Measurements from ENCODE around the gene BAIAP3. TPM values are rescaled to one million over a fixed set of nuclear protein-coding genes. Genes with fewer than 3 reads are reported as not detected.

BAIAP3 gene
- total RNA-seq, 1 experiment from 2014 or later, result 4.5 TPM

DNA sequence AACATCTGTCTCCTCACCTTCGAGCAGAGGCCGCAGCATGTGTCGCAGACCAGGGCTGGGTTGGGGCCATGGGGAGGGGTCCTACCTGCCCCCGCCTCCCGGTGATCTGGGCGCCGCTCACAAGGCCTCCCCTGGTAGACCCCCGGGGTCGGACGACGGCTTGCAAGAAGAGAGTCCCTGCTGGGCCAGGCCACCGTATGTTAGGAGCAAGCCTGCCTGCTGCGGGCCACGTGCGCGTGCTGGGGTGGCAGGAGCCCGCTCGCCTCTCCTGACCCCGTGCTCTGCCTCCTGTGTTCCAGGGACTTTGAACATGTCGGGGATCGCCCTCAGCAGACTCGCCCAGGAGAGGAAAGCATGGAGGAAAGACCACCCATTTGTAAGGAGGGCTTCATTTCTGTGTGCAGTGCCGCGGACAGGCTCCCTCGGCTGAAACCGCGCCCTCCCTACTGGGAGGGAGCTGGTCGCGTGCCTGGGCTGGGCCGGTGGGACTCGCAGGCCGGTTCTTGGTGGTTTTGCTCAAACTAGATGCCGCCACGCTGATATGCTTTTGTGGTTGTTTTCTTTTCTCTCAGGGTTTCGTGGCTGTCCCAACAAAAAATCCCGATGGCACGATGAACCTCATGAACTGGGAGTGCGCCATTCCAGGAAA, 19.6 kb upstream of the BAIAP3 start:
- no peak for DNase-seq (ENCODE audit: low read depth)
- in situ Hi-C loops (cut with HindIII; ENCODE audit: low pct_unique_long_range_greater_than_20kb, low sequenced_read_pairs), result no loop called here

DNA sequence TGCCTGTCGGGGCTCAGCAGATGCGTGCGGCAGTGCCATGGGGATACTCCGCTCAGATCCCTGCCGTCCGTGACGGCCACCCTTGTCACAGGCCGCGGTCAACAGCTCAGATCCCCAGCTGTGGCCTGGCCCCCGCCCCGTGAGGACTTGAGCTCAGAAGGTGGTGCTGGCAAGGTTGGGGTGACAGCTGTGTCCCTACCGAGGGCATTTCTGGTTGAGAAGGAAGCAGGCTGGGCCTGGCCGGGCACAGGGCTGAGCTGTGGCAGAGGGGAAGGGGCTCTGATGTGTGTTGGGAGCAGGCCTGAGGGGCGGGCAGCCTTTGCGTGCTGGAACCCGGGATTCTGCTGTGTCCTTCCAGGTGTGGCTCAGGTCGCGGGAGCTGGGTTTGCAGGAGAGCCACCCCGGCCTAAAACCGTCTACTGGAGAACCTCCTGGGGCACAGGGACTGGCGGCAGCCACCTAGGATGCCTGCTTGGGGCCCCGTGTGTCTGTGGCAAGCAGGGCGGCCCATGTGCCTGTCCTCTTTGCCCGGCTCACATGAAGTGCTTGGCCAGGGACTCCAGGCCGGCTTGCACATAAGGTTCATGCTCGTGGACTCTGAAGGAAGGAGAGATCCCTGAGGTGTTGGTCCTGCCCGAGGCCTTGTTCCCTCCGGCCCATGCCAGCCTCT, 18.9 kb upstream of the BAIAP3 start:
- no peak for DNase-seq (ENCODE audit: low read depth)
- in situ Hi-C loops (cut with HindIII; ENCODE audit: low pct_unique_long_range_greater_than_20kb, low sequenced_read_pairs), result no loop called here

DNA sequence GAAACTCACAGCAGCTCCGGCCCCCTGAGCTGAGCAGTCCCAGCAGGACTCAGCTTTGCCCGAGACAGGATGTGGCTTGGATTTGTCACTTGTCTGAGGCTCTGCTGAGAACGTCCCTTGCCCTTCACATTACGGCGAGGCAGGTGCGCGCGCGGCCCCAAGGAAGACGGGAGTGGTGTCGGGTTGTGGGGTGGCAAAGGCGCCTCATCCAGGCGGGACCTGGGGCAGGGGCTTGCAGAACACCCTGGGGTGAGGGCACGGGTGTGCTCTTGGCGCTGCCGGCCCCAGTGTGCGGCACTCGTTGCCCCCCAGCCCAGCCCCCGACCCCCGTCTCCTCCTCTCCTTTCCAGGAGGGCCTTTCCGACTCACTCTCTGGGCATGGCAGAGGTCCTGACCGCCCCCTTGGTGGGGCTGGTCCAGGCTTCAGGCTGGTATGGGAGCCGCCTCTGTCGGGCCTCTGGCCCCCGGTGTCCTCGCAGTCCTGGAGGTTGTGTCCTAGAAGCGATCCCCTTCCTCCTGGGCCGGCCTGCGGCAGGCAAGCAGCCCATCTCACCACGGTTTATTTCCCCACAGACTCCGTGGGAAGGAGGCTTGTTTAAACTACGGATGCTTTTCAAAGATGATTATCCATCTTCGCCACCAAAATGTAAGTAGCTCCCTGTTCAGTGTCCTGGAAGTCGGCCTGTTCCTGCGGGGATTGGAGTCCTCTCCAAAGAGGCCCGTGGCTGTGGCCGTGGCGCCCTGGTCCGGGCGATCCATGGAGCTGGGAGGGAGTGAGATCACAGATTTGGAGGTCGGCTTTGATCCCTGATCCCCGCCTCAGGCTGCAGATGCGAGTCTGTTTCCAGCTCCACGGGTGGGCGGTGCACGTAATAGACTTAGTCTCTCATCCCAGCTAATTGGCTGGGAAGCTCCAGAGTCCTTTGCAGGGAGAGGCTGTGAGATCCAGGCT, 18.1 kb upstream of the BAIAP3 start:
- in situ Hi-C loops (cut with HindIII; ENCODE audit: low pct_unique_long_range_greater_than_20kb, low sequenced_read_pairs), result no loop called here
- no peak for DNase-seq (ENCODE audit: low read depth)

DNA sequence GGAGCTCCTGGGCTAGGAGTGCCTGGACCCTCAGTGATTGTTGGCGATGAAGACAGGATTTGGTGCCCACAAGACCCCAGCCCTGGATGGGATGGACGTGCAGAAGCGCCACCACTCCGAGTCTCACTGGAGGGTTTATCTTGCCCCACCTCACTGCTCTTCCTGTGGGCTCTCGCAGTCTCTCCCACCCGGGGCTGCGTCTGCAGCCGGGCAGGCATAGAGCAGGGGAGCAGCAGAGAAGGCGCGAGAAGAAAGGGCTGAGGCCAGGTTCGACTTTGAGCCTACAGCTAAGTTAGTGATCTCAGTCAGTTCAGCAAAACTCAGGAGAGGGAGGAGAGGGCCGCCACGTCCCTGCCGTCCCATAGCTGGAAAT, 17.4 kb upstream of the BAIAP3 start:
- in situ Hi-C loops (cut with HindIII; ENCODE audit: low pct_unique_long_range_greater_than_20kb, low sequenced_read_pairs), result no loop called here

DNA sequence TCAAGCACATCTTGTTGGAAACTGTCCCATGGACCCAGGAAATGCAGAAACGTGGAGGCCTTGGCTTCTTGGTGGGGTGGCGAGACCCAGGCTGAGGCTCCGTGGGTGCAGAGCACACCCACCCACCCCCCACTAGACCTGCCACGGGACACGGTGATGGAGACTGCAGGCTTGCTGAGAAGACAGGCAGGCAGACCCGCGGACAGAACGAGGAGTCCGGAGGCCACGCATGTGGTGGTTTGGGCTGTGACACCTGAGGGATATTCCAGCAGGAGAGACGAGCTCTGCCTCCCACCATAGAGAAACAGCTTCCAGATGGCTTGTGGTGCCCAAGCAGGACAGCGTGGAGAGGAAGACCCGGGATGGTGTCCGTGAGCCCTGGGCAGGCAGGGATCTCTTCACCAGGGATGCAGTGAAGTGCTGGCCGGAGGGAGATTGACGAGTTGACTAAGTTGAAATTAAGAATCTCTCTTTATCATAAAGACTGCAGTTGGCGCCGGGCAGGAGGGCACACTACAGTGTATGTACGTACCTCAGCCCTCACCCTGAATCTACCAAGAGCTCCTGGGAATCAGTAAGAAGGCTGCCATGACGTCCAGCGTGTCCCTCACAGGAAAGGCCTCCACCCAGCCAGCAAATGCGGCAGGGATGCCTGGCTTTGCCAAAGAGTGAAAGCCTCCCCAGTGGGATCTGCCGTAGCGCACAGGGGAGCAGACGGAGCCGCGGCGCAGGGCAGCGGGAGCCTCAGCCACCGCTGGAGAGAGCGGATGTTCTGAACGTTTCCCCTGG, 15.8 kb upstream of the BAIAP3 start:
- DNase-seq (ENCODE audit: low read depth), result no peak
- in situ Hi-C loops (cut with HindIII; ENCODE audit: low pct_unique_long_range_greater_than_20kb, low sequenced_read_pairs), result no loop called here

More for the DNA sequence above, 17.4 kb upstream of the BAIAP3 start:
- DNase-seq (ENCODE audit: low read depth), result no peak

DNA sequence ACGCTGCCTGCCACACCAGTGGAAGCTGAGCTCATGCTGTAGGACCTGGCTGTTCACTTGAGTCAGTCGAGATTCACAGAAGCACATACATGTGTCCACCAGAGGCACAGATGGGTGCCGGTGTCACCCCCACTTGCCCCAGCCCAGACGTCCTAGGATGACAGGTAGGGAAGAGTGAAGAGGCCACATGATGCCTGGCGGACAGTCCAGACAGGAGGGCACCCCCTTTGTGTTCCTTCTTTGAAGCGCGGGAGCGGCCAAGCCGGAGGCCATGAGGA, 15.2 kb upstream of the BAIAP3 start:
- DNase-seq (ENCODE audit: low read depth), result no peak
- in situ Hi-C loops (cut with HindIII; ENCODE audit: low pct_unique_long_range_greater_than_20kb, low sequenced_read_pairs), result no loop called here

DNA sequence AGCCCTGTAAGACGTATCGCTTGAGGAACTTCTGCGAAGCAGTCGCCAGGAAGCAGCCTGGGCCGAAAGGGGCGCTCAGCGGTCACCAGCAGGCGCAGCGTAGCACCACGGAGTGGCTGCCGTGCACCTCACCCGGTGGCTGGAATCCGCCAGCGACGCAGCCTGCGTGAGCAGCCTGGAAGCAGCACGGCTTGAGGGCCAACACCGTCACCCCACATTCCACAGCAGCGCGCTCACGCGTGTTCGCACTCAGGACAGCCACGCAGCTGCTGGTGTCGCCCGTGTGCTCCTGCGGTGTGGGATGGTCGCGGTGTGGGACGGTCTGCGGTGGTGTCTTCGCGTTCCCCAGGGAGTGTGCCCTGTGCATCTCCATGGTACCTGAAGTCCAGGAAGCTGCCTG, 14.4 kb upstream of the BAIAP3 start:
- in situ Hi-C loops (cut with HindIII; ENCODE audit: low pct_unique_long_range_greater_than_20kb, low sequenced_read_pairs), result no loop called here
- DNase-seq (ENCODE audit: low read depth), result no peak

DNA sequence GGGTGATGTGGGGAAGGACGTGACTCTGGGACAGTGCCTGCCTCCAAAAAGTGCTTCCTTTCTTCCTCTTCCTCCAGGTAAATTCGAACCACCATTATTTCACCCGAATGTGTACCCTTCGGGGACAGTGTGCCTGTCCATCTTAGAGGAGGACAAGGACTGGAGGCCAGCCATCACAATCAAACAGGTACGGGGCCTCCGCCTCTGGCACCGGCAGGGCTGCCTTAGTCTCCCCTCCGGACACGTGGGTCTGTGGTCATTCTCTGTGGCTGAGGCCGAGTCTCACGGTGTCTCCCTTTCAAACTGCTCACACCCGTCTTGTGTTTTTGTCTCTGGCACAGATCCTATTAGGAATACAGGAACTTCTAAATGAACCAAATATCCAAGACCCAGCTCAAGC, 13.3 kb upstream of the BAIAP3 start:
- in situ Hi-C loops (cut with HindIII; ENCODE audit: low pct_unique_long_range_greater_than_20kb, low sequenced_read_pairs), result no loop called here
- no peak for DNase-seq (ENCODE audit: low read depth)

DNA sequence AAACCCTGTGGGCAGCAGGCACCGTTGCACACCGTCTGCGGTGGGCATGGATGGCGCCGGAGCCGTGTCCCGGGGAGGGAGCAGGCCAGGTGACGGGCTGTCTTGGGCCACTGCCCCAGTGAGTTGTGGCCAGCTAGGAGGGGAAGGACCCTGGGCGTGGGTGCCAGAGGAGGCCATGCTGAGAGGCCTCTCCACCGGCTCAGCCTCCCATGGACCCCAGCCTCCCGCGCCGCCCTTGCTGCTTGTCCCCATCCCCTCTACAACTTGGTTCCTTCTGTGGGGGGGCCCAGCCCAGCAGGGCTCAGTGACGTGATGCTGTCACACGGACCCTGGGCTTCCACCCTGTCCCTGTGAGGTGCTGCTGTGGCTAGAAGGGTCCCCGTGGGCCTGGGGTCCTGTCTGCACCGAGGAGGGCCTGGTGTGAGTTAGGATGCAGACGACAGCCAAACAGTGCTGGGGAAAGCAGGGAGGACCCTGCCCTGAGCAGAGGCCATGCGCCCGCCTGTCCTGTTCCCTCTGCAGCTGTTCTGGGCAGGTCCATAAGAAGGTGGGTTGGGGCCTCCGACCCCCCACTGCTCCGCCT, 12.7 kb upstream of the BAIAP3 start:
- DNase-seq (ENCODE audit: low read depth), result no peak
- in situ Hi-C loops (cut with HindIII; ENCODE audit: low pct_unique_long_range_greater_than_20kb, low sequenced_read_pairs), result no loop called here

DNA sequence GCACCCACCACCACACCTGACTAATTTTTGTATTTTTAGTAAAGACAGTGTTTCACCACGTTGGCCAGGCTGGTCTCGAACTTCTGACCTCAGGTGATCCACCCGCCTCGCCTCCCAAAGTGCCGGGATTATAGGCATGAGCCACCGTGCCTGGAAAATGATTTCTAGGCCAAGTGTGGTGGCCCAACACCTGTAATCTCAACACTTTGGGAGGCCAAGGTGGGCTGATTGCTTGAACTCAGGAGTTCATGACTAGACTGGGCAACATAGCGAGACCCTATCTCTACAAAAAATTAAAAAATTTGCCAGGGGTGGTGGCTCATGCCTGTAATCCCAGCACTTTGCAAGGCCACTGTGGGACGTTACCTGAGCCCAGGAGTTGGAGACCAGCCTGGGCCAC, 11.0 kb upstream of the BAIAP3 start:
- in situ Hi-C loops (cut with HindIII; ENCODE audit: low pct_unique_long_range_greater_than_20kb, low sequenced_read_pairs), result no loop called here
- no peak for DNase-seq (ENCODE audit: low read depth)

DNA sequence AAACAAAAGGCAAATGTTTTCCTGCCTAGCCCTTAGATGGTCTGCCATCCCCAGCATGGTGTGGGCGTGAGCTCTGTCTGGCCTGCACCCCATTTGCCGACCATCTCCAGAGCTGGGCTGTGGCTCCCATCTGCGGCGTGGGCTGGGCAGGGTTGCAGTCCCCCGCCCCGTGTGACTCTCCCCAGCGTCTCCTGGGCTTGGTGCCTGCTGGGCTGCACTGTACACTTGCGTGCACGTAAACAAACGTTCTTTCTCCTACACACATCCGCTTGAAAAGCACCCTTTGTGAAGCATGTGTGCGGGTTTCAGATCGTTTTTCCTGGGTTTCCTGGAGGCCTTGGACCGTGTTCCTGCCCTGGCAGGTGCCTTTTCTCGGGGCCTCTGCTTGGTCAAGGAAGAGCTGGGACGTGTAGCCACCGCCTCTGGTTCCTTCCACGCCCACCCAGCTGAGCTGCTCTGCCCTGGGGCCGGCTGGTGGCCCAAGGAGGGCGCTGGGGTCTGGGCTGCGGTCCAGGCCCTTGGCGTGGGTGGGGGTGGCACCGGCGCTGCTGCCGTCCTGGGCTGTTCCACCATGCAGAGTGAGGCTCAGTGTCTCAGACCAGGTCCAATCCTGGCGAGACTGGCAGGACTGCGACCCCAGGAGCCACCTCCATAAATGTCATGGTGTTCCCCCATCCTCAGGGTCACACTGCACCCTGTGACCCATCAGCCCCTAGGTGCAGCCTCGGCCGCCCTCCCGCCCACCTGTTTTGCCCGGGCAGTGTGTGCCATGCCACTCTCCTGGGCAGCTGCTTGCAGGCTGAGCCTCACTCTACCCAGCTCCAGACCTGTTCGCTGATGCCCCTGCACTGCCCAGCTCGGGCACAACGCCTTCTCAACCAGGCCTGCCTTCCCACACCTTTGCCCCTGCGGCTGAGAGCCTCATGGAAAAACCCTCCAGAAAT, 9.9 kb upstream of the BAIAP3 start:
- no peak for DNase-seq (ENCODE audit: low read depth)
- in situ Hi-C loops (cut with HindIII; ENCODE audit: low pct_unique_long_range_greater_than_20kb, low sequenced_read_pairs), result no loop called here

DNA sequence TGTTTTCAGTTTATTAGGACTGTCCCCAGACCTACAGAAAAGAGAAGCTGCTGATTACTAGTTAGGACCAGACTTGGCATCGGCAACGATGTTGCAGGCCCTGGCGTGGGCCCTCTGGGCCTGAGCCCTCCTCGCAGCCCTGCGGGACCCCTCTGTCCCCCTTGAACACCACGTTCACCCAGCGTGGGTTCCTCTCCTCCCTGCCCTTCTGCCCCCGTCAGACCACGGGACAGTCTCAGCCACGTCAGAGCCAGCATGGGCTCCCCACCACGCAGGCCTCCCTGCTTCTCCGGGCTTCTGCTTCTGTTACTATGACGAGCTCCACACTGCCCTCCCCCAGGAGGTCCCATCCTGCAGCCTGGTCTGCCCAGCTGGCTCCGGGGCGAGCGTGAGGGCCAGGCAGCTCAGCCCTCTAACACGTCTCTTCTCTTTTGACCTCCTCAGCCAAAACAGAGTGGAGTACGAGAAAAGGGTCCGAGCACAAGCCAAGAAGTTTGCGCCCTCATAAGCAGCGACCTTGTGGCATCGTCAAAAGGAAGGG, 9.1 kb upstream of the BAIAP3 start:
- in situ Hi-C loops (cut with HindIII; ENCODE audit: low pct_unique_long_range_greater_than_20kb, low sequenced_read_pairs), result no loop called here

DNA sequence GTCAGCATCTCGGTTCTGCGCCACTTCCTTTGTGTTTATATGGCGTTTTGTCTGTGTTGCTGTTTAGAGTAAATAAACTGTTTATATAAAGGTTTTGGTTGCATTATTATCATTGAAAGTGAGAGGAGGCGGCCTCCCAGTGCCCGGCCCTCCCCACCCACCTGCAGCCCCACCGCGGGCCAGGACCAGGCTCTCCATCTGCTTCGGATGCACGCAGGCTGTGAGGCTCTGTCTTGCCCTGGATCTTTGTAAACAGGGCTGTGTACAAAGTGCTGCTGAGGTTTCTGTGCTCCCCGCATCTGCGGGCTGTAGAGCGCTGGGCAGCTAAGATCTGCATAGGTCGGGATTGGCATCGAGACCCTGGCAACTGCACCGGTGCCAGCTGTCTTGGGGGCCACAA, 8.2 kb upstream of the BAIAP3 start:
- DNase-seq (ENCODE audit: low read depth), result no peak
- in situ Hi-C loops (cut with HindIII; ENCODE audit: low pct_unique_long_range_greater_than_20kb, low sequenced_read_pairs), result no loop called here

More for the DNA sequence above, 9.1 kb upstream of the BAIAP3 start:
- no peak for DNase-seq (ENCODE audit: low read depth)

DNA sequence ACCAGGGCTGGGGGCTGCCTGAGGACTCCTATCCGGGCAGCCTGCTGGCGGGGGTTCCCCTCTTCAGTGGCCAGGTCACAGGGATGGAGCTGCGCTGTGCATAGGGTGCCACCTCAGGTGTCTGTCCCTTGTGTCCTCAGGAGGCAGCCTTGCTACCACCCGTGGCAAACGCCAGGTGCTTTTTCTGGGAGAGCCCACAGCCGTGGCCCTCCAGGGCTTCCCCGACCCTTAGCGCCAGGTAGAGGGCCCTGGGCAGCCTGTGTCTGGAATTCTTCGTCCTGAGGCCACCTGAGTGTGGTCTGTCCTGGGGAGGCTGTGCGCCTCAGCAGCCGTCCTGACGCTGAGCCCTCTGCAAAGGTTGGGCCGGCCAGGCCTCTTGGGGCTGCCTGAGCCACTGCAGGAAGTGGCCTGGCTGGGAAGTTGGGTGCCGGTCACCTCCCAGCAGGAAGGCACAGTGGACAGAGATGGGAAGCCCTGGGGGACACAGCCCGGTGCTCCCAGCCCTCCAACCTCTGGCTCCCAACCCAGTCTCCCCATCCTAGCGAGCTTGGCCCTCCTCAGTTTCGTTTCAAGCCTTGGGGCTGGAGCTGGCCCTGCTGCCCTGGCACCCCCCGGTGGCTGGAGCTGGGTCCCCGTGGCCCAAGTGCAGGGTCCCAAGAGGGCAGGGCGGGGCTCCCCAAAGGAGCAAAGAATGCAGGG, 7.6 kb upstream of the BAIAP3 start:
- DNase-seq (ENCODE audit: low read depth), result no peak
- in situ Hi-C loops (cut with HindIII; ENCODE audit: low pct_unique_long_range_greater_than_20kb, low sequenced_read_pairs), result no loop called here

DNA sequence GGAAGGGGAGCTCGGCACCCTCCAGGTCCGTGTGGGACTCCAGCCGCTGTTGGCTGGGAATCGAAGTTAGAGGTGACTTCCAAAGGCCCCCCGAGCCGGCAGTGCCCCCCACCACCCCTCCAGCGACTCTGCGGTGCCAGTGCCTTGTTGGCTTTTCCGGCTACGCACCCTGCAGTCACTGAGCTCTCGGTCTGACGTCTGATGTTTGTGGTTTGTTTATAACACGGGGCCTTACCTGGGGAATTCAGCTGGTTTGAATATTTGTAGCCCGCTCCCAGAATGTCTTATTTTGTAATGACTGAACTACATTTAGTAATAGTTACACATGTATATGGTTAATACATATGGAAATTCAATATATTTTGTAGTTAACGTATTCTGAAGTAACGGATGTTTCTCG, 7.1 kb upstream of the BAIAP3 start:
- in situ Hi-C loops (cut with HindIII; ENCODE audit: low pct_unique_long_range_greater_than_20kb, low sequenced_read_pairs), result no loop called here
- no peak for DNase-seq (ENCODE audit: low read depth)

DNA sequence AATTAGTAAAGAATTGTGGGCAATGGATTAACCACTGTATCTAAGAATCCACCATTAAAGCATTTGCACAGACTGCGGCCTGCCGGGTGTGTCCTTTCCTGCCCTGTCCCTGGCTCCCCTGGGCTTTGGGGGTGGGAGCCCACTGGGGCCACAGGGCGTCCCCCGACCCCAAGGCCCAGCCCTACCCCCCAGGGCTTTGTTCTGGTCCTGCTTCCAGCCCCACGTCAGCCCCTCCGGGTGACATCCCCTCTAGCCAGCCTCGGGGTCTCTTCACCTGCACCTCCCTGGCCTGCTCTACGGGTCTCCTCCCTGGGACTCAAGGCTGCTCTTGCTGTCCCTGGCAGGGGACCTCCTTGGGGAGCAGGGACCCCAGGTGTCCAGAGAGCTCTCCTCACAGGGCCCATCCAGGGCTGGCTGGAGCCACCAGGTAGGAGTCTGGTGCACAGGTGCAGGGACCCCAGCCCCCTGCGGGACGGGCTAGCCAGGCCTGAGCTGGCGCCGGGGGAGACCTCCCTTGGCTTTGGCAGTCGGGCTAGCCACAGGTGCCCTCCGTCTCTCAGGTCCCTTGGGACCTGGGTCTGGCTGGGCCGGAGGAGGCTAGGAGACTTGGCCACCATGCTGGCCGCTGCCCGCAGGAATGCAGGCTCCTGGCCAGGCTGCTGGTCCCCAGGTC, 6.4 kb upstream of the BAIAP3 start:
- DNase-seq (ENCODE audit: low read depth), result no peak
- in situ Hi-C loops (cut with HindIII; ENCODE audit: low pct_unique_long_range_greater_than_20kb, low sequenced_read_pairs), result no loop called here
